MCF 10A (cell line): ENCODE data around the gene LDB2. TPM values are rescaled to one million over a fixed set of nuclear protein-coding genes. Genes with fewer than 3 reads are reported as not detected.

Experiments used
- BruUV-seq: library from RNA; stranded (reverse); fragments of 400-500 nt; replicated peaks from 2 replicates; lab custom pipeline; 2021; lab: Mats Ljungman, UMichigan
- CTCF ChIA-PET: fragments of 300-600 bp; sonication (Branson Sonifier 250); formaldehyde crosslinking; extraction: SDS; loops from one replicate; lab custom pipeline; 2021; ENCODE audit warnings: antibody characterized with exemption, inconsistent platforms; lab: Yijun Ruan, JAX
- POLR2A ChIA-PET: fragments of 300-600, 350-650 bp; sonication (Branson Sonifier 250); formaldehyde crosslinking; extraction: SDS; loops from one replicate; lab custom pipeline; 2020; ENCODE audit warnings: antibody characterized with exemption, inconsistent platforms; lab: Yijun Ruan, JAX
- DNase-seq: peaks from one replicate; pipeline ENCODE4 v3.0.0-alpha.2; 2018; ENCODE audit not compliant: unreplicated experiment
- H3K27ac Mint-ChIP-seq: one replicate; pipeline ENCODE4 v1.8.0; 2022; ENCODE audit warnings: mild to moderate bottlenecking, low read depth, mixed read lengths; ENCODE audit not compliant: unreplicated experiment
- H3K27me3 Mint-ChIP-seq: one replicate; pipeline ENCODE4 v1.8.0; 2022; ENCODE audit warnings: mixed read lengths; ENCODE audit not compliant: insufficient read depth, unreplicated experiment
- H3K36me3 Mint-ChIP-seq: one replicate; pipeline ENCODE4 v1.8.0; 2022; ENCODE audit warnings: mild to moderate bottlenecking, moderate library complexity, mixed read lengths; ENCODE audit not compliant: insufficient read depth, unreplicated experiment
- H3K4me1 Mint-ChIP-seq: one replicate; pipeline ENCODE4 v1.8.0; 2022; ENCODE audit warnings: mixed read lengths; ENCODE audit not compliant: insufficient read depth, unreplicated experiment
- H3K4me3 Mint-ChIP-seq: one replicate; pipeline ENCODE4 v1.8.0; 2022; ENCODE audit warnings: mild to moderate bottlenecking, moderate library complexity, mixed read lengths; ENCODE audit not compliant: unreplicated experiment
- H3K9me3 Mint-ChIP-seq: one replicate; pipeline ENCODE4 v1.8.0; 2022; ENCODE audit warnings: mixed read lengths; ENCODE audit not compliant: unreplicated experiment
- intact Hi-C: fragments of 100-400 bp; cut with micrococcal nuclease; formaldehyde crosslinking; loops from 2 replicates; pipeline ENCODE4 v1.14.1; 2022
- total RNA-seq: library from RNA; stranded (reverse); gene quantifications from 2 replicates; pipeline ENCODE4 v1.2.3, GENCODE V29; 2022
- TF ChIP-seq, protein P1 (sequence below): fragments of 200-600 bp; IDR thresholded peaks from one replicate; pipeline ENCODE4 v1.8.0; 2022; ENCODE audit warnings: antibody characterized with exemption, mild to moderate bottlenecking; ENCODE audit not compliant: unreplicated experiment

LDB2 gene
- total RNA-seq, 1 experiment from 2014 or later: not detected

DNA sequence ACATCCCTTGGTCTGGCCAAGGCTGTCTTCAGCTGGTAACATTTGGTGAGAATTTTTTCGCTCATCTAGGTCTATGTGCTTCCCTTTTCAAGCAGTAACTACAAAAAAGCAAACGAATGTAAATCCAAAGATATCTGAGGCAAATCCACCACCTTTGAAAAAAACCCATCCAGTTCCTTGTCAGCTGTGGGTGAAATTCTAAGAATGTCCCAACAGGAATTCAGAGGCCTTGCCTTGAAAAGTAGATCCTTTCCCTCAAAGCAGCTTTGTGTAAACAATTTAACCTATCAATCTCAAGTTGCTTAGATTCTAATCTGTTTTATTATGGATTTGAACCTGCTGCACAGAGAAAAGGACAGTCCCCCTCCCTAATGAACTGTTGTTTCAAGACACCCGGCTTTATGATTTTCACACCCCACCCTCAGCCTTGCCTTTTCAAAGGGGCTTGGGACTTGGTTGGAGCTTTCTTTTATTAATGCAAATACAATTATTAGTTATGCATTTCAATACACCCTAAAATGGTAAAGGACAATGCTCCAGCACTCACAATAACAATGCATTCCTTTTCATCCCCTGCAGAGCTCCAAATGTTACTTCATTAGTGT, 166.6 kb downstream of the LDB2 start:
- DNase-seq: no peak
- Mint-ChIP-seq H3K27me3 (peaks cover 99% of the 10 kb centered on the region), H3K9me3 (no peaks in the 10 kb centered on the region), H3K27ac (no peak overlapping the region), H3K4me3 (no peak overlapping the region), H3K4me1 (no peaks in the 10 kb centered on the region), H3K36me3 (no peaks in the 10 kb centered on the region)
- no TSS peak for BruUV-seq
- POLR2A ChIA-PET: interaction anchor here (0.6 kb wide), 1 partner anchor 46 kb away, joined by 4 read pairs; no protein-coding TSS in a partner anchor
- intact Hi-C loops: no loop called here
- TF ChIP-seq, protein P1, sequence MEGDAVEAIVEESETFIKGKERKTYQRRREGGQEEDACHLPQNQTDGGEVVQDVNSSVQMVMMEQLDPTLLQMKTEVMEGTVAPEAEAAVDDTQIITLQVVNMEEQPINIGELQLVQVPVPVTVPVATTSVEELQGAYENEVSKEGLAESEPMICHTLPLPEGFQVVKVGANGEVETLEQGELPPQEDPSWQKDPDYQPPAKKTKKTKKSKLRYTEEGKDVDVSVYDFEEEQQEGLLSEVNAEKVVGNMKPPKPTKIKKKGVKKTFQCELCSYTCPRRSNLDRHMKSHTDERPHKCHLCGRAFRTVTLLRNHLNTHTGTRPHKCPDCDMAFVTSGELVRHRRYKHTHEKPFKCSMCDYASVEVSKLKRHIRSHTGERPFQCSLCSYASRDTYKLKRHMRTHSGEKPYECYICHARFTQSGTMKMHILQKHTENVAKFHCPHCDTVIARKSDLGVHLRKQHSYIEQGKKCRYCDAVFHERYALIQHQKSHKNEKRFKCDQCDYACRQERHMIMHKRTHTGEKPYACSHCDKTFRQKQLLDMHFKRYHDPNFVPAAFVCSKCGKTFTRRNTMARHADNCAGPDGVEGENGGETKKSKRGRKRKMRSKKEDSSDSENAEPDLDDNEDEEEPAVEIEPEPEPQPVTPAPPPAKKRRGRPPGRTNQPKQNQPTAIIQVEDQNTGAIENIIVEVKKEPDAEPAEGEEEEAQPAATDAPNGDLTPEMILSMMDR: no peak
- CTCF ChIA-PET: interaction anchor here (0.6 kb wide), 1 partner anchor 1863 kb away, joined by 4 read pairs; no protein-coding TSS in a partner anchor

DNA sequence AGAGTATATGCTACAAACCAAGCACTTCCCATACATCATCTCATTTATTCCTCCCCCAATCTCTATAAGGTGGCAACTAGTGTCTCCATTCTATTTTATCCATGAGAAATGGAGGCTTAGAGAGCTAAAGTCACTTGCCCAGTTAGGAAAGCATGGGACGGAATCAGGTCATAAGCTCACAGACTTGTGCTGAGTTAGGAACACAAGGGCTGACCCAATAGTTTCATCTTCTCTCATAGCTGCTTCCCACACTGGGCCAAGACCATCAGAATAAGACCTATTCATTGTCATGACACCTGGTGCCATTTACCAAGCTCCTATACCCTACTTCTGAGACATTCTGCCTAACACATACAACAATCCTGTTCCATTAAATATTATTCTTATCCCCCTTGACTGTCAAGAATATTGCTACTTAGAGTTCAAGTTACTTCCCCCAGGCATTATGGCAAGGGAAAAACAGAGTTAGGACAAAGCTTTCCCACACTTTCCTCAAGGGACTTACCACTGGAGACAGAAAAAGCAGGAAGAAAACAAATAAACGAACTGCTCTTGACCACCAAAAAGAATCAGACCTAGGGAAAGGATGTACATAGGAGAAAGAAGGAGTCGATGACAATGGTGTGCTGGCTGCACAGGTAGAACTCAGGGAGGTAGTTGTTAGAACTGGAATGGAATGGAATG, 167.8 kb downstream of the LDB2 start:
- CTCF ChIA-PET: interaction anchor here (0.7 kb wide), 2 partner anchors 60 to 1934 kb away, joined by 3 read pairs; no protein-coding TSS in a partner anchor
- no TSS peak for BruUV-seq
- Mint-ChIP-seq H3K27me3 (peaks cover 100% of the 10 kb centered on the region), H3K36me3 (no peaks in the 10 kb centered on the region), H3K9me3 (no peaks in the 10 kb centered on the region), H3K27ac (no peak overlapping the region), H3K4me1 (no peaks in the 10 kb centered on the region), H3K4me3 (no peak overlapping the region)
- POLR2A ChIA-PET: interaction anchor here (0.9 kb wide), 1 partner anchor 11 kb away, joined by 3 read pairs; no protein-coding TSS in a partner anchor
- intact Hi-C loops: no loop called here
- TF ChIP-seq, protein P1: no peak
- DNase-seq: no peak

DNA sequence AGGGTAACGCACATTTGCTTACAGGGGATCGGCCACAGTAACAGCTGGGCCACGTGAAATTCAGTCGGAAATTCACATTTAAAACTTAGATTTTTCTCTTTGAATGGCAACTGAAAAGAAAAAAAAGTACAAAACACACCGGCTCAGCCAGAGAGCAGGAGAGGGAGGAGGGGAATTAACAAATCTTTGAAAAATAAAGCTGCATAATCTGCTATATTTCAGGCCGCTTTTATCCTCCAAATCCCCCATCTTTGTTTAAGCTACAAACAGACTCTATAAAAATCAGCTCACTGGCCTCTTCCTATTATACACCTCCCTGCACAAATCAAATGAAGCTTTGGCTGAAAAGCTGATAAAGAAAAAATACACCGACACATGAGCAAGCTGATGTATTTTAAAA, 169.1 kb downstream of the LDB2 start:
- no peak overlapping the region for H3K27ac Mint-ChIP-seq
- intact Hi-C loops: no loop called here
- DNase-seq: no peak
- no TSS peak for BruUV-seq
- ChIA-PET CTCF (interaction anchor here (0.6 to 1.3 kb wide), 2 partner anchors 38 to 448 kb away, joined by 3 to 4 read pairs; no protein-coding TSS in a partner anchor), POLR2A (interaction anchor here (0.6 to 1.1 kb wide), 3 partner anchors 9 to 327 kb away, joined by 3 to 5 read pairs (median 3); no protein-coding TSS in a partner anchor)
- H3K9me3 Mint-ChIP-seq: no peaks in the 10 kb centered on the region
- no peaks in the 10 kb centered on the region for H3K36me3 Mint-ChIP-seq
- no peaks in the 10 kb centered on the region for H3K4me1 Mint-ChIP-seq
- H3K4me3 Mint-ChIP-seq: no peak overlapping the region
- peaks cover 100% of the 10 kb centered on the region for H3K27me3 Mint-ChIP-seq
- TF ChIP-seq, protein P1: no peak

DNA sequence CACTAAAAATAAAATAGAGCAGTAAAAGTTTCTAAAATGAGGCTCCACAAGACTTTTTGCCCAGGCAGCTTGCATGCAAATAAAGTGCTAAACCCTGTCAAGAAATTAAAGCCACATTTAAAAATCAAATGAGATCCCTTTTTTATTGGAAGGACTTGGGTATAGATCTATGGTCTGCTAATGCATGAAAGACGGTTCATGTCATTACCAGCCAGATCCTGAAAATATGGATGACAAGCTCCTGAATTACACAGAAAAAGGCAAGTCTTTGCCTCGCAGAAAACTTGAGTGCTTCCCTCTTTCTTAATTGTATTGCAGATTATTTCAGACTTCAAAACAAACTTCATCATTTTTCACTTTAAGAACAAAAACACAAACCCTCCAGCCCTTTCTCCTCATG, 169.6 kb downstream of the LDB2 start:
- H3K9me3 Mint-ChIP-seq: no peaks in the 10 kb centered on the region

More for the DNA sequence above, 169.6 kb downstream of the LDB2 start:
- Mint-ChIP-seq H3K36me3 (no peaks in the 10 kb centered on the region), H3K27ac (no peak overlapping the region), H3K4me3 (no peak overlapping the region), H3K27me3 (peaks cover 100% of the 10 kb centered on the region), H3K4me1 (no peaks in the 10 kb centered on the region)
- no TSS peak for BruUV-seq
- ChIA-PET CTCF (interaction anchor here (0.6 to 1.3 kb wide), 3 partner anchors 38 to 860 kb away, joined by 3 to 4 read pairs (median 3); no protein-coding TSS in a partner anchor), POLR2A (interaction anchor here (0.6 to 1.1 kb wide), 3 partner anchors 8 to 327 kb away, joined by 3 to 5 read pairs (median 3); no protein-coding TSS in a partner anchor)
- no peak for DNase-seq
- intact Hi-C loops: no loop called here
- TF ChIP-seq, protein P1: no peak
